K562 (cell line): ENCODE results near the gene GABARAPL2. TPM values are rescaled to one million over a fixed set of nuclear protein-coding genes. Genes with fewer than 3 reads are reported as not detected.

Experiments
- ATF6 ChIP-seq: sonication (generic); formaldehyde crosslinking; IDR thresholded peaks from 2 replicates; pipeline ENCODE4 v1.4.0; 2020; ENCODE audit warnings: mild to moderate bottlenecking, missing genetic modification reagents
- CREB5 ChIP-seq: fragments of 250-450 bp; sonication (Bioruptor Pico); IDR thresholded peaks from 2 replicates; pipeline ENCODE4 v1.5.0; 2020; ENCODE audit warnings: mild to moderate bottlenecking
- ID3 ChIP-seq, 2 experiments: fragments of 250-450 bp in 1 of 2; fragments of 450-650 bp in 1 of 2; sonication (Bioruptor Pico) in 1 of 2; IDR thresholded peaks; 2 replicates each; pipeline versions ENCODE4 v1.6.1 to v1.8.0; 2016 to 2021; ENCODE audit warnings: mild to moderate bottlenecking in 2 of 2, moderate library complexity in 2 of 2, missing compliant biosample characterization in 1 of 2, missing genetic modification characterization in 1 of 2
- LCOR ChIP-seq: sonication (generic); formaldehyde crosslinking; IDR thresholded peaks from 2 replicates; pipeline ENCODE4 v1.8.0; 2022; ENCODE audit warnings: mild to moderate bottlenecking, missing genetic modification reagents
- OTX1 ChIP-seq: fragments of 450-650 bp; formaldehyde crosslinking; IDR thresholded peaks from 2 replicates; pipeline ENCODE4 v1.4.0; 2022; ENCODE audit warnings: mild to moderate bottlenecking
- PRMT5 ChIP-seq: sonication (generic); formaldehyde crosslinking; IDR thresholded peaks from 2 replicates; pipeline ENCODE4 v1.5.0; 2020; ENCODE audit warnings: missing genetic modification reagents
- REST ChIP-seq, 2 experiments: fragments of 450-650 bp; formaldehyde crosslinking in 1 of 2; IDR thresholded peaks; 2 replicates each; pipeline versions ENCODE4 v1.4.0 to v1.6.1; 2014 to 2020; ENCODE audit warnings: mild to moderate bottlenecking in 2 of 2, borderline replicate concordance in 1 of 2, low read depth in 1 of 2
- SPI1 ChIP-seq: IDR thresholded peaks from 2 replicates; pipeline ENCODE4 v1.6.1; 2011; ENCODE audit warnings: low read depth, low read length, control low read depth, borderline replicate concordance
- TFE3 ChIP-seq: fragments of 450-650 bp; formaldehyde crosslinking; IDR thresholded peaks from 2 replicates; pipeline ENCODE4 v1.4.0; 2020; ENCODE audit warnings: mild to moderate bottlenecking, mixed read lengths
- ZBTB1 ChIP-seq: sonication (generic); formaldehyde crosslinking; IDR thresholded peaks from 2 replicates; pipeline ENCODE4 v1.8.1; 2023; ENCODE audit warnings: missing genetic modification reagents, low read depth, mild to moderate bottlenecking, borderline replicate concordance
- ZNF354B ChIP-seq: fragments of 250-450 bp; sonication (Bioruptor Pico); IDR thresholded peaks from 2 replicates; pipeline ENCODE4 v1.4.0; 2020
- polyA plus RNA-seq, 8 experiments: library from polyadenylated mRNA; depleted of rRNA in 4 of 8; stranded (reverse) in 5 of 8; unstranded in 3 of 8; fragments of >200 nt; fragmentation: Nextera tagmentation in 2 of 8; fragmentation: Illumina TruSeq in 1 of 8; extraction: Ambion mirVana in 2 of 8; extraction: Trizol in 1 of 8; gene quantifications; 2 replicates each; pipeline versions ENCODE4 v1.2.1 to v1.2.3, GENCODE V29; 2011 to 2014; ENCODE audit warnings: inconsistent platforms in 1 of 8, missing spikeins in 1 of 8
- total RNA-seq, 7 experiments: library from RNA; depleted of rRNA in 6 of 7; stranded (reverse); fragments of >200 nt in 6 of 7; fragmentation: Illumina TruSeq in 2 of 7; extraction: Trizol in 2 of 7; gene quantifications; 2 replicates each; pipeline versions ENCODE4 v1.2.1 to v1.2.3, GENCODE V29; 2011 to 2021; ENCODE audit warnings: low replicate concordance in 1 of 7

The GABARAPL2 gene
- total and polyA plus RNA-seq, 9 of the 15 experiments (the other 6 are each of a cell fraction or from before 2014, with no cell fraction given) = 42.1 to 288 (median 91.8) TPM

GRCh38 chr16:75621170-75621477, 54.9 kb downstream of the GABARAPL2 start (continued):
- TF ChIP-seq TFE3 (CRISPR knock-in tag) (no peak), OTX1 (CRISPR knock-in tag) (peak; percentile 67; the same call in 1 of the 2 replicates), PRMT5 (no peak), LCOR (CRISPR knock-in tag) (no peak), ID3 (CRISPR knock-in tag; IDR thresholded peaks at IDR 0.05) (no peak), ID3 (tag; IDR thresholded peaks at IDR 0.05) (no peak), CREB5 (CRISPR knock-in tag) (no peak), ZNF354B (0 out of 2 replicates have a peak, but pooled peaks have one; percentile 49), SPI1 (no peak), ATF6 (CRISPR knock-in tag) (no peak), REST (IDR thresholded peaks at IDR 0.05; ENCODE audit: borderline replicate concordance) (peak; percentile 82), REST (CRISPR knock-in tag; IDR thresholded peaks at IDR 0.05; ENCODE audit: low read depth) (no peak), ZBTB1 (CRISPR knock-in tag) (no peak)
